Measurements from ENCODE around the gene DDX39B. TPM values are rescaled to one million over a fixed set of nuclear protein-coding genes. Genes with fewer than 3 reads are reported as not detected.
"Not testable (repeated sequence)": the region's sequence is repeated elsewhere in the genome, so short reads cannot be mapped to it uniquely, and the experiment has no call there.

The DDX39B gene
- total RNA-seq (100 to 1,000 TPM; 291 to 417 (median 354) TPM), polyA plus RNA-seq (100 to 1,000 TPM; 316 to 768 (median 493) TPM)
- long read RNA-seq, donor 1, full-length matches to known transcripts = 62 of 116 reads
- long read RNA-seq, donor 1, partial matches to known transcripts = 54 of 116 reads
- long read RNA-seq, donor 1, other reads (novel, unspliced or antisense) = 0 of 116 reads
- long read RNA-seq, donor 2, full-length matches to known transcripts = 58 of 90 reads
- long read RNA-seq, donor 2, partial matches to known transcripts = 32 of 90 reads
- long read RNA-seq, donor 2, other reads (novel, unspliced or antisense) = 0 of 90 reads

DNA sequence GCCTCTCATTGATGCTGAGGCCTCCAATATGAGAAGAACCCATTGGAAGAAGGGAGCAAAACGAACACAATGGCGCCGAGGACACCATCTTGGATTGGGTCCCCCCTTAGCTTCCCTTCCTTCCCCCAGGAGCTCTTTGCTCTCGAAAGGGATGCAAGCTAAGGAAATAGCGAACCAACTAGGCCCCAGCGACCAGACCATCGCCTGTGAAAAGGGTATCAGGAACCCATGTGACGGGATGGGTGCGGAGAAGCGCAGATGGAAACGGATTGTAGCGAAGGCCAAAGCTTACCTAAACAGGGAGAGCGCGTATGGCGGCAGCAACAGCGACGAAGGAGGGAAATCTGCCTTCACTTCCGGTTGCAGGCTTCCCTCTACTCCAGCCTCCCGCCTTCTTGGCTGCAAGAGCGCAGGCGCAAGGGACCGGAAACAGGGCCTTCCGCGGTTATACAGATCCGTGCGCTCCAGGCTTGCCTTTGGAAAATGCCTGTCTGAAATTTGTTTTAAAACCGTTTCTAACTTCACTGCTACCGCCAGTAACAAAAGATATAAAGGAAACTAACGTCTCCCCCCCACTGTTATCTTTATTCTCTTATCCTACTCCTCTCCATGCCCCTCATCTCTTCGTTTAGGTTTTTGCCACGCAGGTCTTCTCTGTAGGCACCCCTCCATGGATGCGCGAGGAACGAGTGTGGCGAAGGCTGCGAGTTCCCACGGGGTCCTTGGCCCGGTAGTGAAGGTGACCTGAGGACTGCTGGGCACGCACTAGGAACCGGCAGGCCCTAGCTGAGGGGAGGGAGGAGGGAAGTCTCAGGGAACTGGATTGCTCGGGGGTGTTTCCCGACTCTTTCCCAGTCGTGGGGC lies at the start of gene DDX39B:
DDX39B (minus strand) TSS at position 346 of the 864 bp plus-strand sequence. CDS start 1,471 bp downstream, outside the sequence.
- Histone ChIP-seq H3K4me1 (peaks cover 28 to 68% (median 56%) of the 10 kb centered on the region in 6 donors), H3K9me3 (no peaks in the 10 kb centered on the region), H3K36me3 (peaks cover 4 to 37% (median 35%) of the 10 kb centered on the region in 6 donors), H3K4me3 (peak within 1 kb of the TSS; percentile 58 to 88 (median 72)), H3K27ac (peak within 1 kb of the TSS; percentile 92 to 99 (median 96)), H3K27me3 (replicated peaks in 1 of 7) (no peaks in the 10 kb centered on the region)
- intact Hi-C loops (cut with DNase I; ENCODE audit: low total_unique reads) = no loop called here
- TF ChIP-seq CTCF (IDR thresholded peaks at IDR 0.05 in 8 of 11, conservative IDR thresholded peaks at IDR 0.05 in 3 of 11) = peak in 1 of 11 experiments; percentile 0
- TF ChIP-seq POLR2A (IDR thresholded peaks at IDR 0.05) = peak in 2 of 3 donors; percentile 27 to 53
- peak; percentile 90 to 94 (median 93) for TF ChIP-seq POLR2AphosphoS5 (IDR thresholded peaks at IDR 0.05)
- WGBS, 5 donors = 0 to 1% (median 0%) methylated on average over 41 to 43 of the region's 43 CpGs
- DNase-seq = peak; percentile 98

DNA sequence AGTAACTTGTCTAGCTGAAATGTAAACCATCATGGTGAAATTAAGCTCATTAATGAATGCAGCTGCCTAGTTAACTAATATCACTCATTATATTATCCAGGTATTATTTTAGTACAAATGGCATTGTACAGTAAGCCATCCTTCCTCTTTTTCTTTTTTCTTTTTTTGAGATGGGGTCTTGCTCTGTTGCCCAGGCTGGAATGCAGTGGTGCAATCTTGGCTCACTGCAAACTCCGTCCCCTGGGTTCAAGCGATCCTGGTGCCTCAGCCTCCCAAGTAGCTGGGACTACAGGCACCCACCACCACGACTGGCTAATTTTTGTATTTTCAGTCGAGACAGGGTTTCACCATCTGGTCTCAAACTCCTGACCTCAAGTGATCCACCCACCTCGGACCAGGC lies 48.9 kb upstream of the DDX39B start:
- WGBS, 5 donors = 79 to 92% (median 89%) methylated on average over 5 of the region's 5 CpGs
- H3K9me3 ChIP-seq; DNase-seq; H3K4me3 ChIP-seq; H3K27me3 ChIP-seq (replicated peaks in 1 of 7); intact Hi-C loops (cut with DNase I; ENCODE audit: low total_unique reads); H3K27ac ChIP-seq: not testable (repeated sequence)
- Histone ChIP-seq H3K4me1 (peaks cover 34 to 100% (median 67%) of the 10 kb centered on the region in 6 donors), H3K36me3 (peaks cover 0 to 24% (median 2%) of the 10 kb centered on the region in 6 donors)

- H3K4me3 ChIP-seq = peak overlapping the region in 2 of 8 donors; percentile 34 to 44
- intact Hi-C loops (cut with DNase I; ENCODE audit: low total_unique reads) = no loop called here
- no peaks in the 10 kb centered on the region for H3K9me3 ChIP-seq
- no peaks in the 10 kb centered on the region for H3K27me3 ChIP-seq (replicated peaks in 1 of 7)
- H3K27ac ChIP-seq = peak overlapping the region; percentile 82 to 98 (median 96)
- DNase-seq = no peak
- peaks cover 49 to 100% (median 83%) of the 10 kb centered on the region in 6 donors for H3K4me1 ChIP-seq
- H3K36me3 ChIP-seq = peaks cover 0 to 24% (median 2%) of the 10 kb centered on the region in 6 donors
- TF ChIP-seq POLR2AphosphoS5 (IDR thresholded peaks at IDR 0.05) (no peak), CTCF (IDR thresholded peaks at IDR 0.05 in 8 of 11, conservative IDR thresholded peaks at IDR 0.05 in 3 of 11) (no peak), POLR2A (IDR thresholded peaks at IDR 0.05) (no peak)
- 57 to 67% (median 65%) methylated on average over 9 of the region's 9 CpGs for WGBS, 5 donors
These were observed 47.3 kb upstream of the DDX39B start for GRCh38 chr6:31588871-31589650.

All from spleen (tissue), 13 donors.